IPS-15b (cell line): ENCODE data around the gene INSYN2B.

Experiments used
- H3K27me3 ChIP-seq: one replicate; pipeline ENCODE4 v1.6.1; 2013; ENCODE audit warnings: low read length; ENCODE audit not compliant: control insufficient read depth, insufficient read depth
- H3K36me3 ChIP-seq: one replicate; pipeline ENCODE4 v1.6.1; 2013; ENCODE audit warnings: low read length; ENCODE audit not compliant: control insufficient read depth, insufficient read depth
- H3K4me1 ChIP-seq: one replicate; pipeline ENCODE4 v1.6.1; 2013; ENCODE audit warnings: mild to moderate bottlenecking, low read length; ENCODE audit not compliant: control insufficient read depth, insufficient read depth
- H3K4me3 ChIP-seq: one replicate; pipeline ENCODE4 v1.5.1; 2013; ENCODE audit warnings: low read depth, low read length
- H3K9ac ChIP-seq: one replicate; pipeline ENCODE4 v1.6.1; 2013; ENCODE audit warnings: low read depth, mild to moderate bottlenecking, low read length
- H3K9me3 ChIP-seq: one replicate; pipeline ENCODE4 v1.6.1; 2013; ENCODE audit warnings: mild to moderate bottlenecking, low read length; ENCODE audit not compliant: control insufficient read depth, insufficient read depth

INSYN2B gene

GRCh38 chr5:169906745-169907649 lies 73.3 kb downstream of the INSYN2B start:
- Histone ChIP-seq H3K36me3 (no peaks in the 10 kb centered on the region), H3K4me3 (no peak overlapping the region), H3K9ac (no peak overlapping the region), H3K4me1 (peaks cover 7% of the 10 kb centered on the region), H3K9me3 (no peaks in the 10 kb centered on the region), H3K27me3 (no peaks in the 10 kb centered on the region)

- H3K36me3 ChIP-seq, result no peaks in the 10 kb centered on the region
- H3K9me3 ChIP-seq, result no peaks in the 10 kb centered on the region
- peaks cover 7% of the 10 kb centered on the region for H3K4me1 ChIP-seq
- H3K9ac ChIP-seq, result no peak overlapping the region
- no peak overlapping the region for H3K4me3 ChIP-seq
- no peaks in the 10 kb centered on the region for H3K27me3 ChIP-seq
Measured at GRCh38 chr5:169905017-169905416, 75.3 kb downstream of the INSYN2B start.

GRCh38 chr5:169904508-169904907 lies 75.8 kb downstream of the INSYN2B start:
- no peak overlapping the region for H3K4me3 ChIP-seq
- no peaks in the 10 kb centered on the region for H3K36me3 ChIP-seq
- no peak overlapping the region for H3K9ac ChIP-seq
- no peaks in the 10 kb centered on the region for H3K27me3 ChIP-seq
- peaks cover 7% of the 10 kb centered on the region for H3K4me1 ChIP-seq
- H3K9me3 ChIP-seq, result no peaks in the 10 kb centered on the region

GRCh38 chr5:169904059-169904458 lies 76.2 kb downstream of the INSYN2B start:
- H3K9ac ChIP-seq, result no peak overlapping the region
- H3K9me3 ChIP-seq, result no peaks in the 10 kb centered on the region
- peaks cover 7% of the 10 kb centered on the region for H3K4me1 ChIP-seq
- H3K4me3 ChIP-seq, result no peak overlapping the region
- no peaks in the 10 kb centered on the region for H3K27me3 ChIP-seq
- no peaks in the 10 kb centered on the region for H3K36me3 ChIP-seq

- Histone ChIP-seq H3K4me3 (no peak overlapping the region), H3K9ac (no peak overlapping the region), H3K36me3 (no peaks in the 10 kb centered on the region), H3K9me3 (no peaks in the 10 kb centered on the region), H3K4me1 (peaks cover 4% of the 10 kb centered on the region), H3K27me3 (no peaks in the 10 kb centered on the region)
Measured at GRCh38 chr5:169901896-169902295, 78.4 kb downstream of the INSYN2B start.

GRCh38 chr5:169897481-169897880 lies 82.8 kb downstream of the INSYN2B start:
- no peak overlapping the region for H3K4me3 ChIP-seq
- H3K36me3 ChIP-seq, result no peaks in the 10 kb centered on the region
- no peaks in the 10 kb centered on the region for H3K27me3 ChIP-seq
- no peaks in the 10 kb centered on the region for H3K9me3 ChIP-seq
- no peak overlapping the region for H3K9ac ChIP-seq
- H3K4me1 ChIP-seq, result no peaks in the 10 kb centered on the region

- Histone ChIP-seq H3K4me1 (no peaks in the 10 kb centered on the region), H3K9ac (no peak overlapping the region), H3K36me3 (no peaks in the 10 kb centered on the region), H3K27me3 (no peaks in the 10 kb centered on the region), H3K4me3 (no peak overlapping the region), H3K9me3 (no peaks in the 10 kb centered on the region)
Measured at GRCh38 chr5:169895926-169896325, 84.4 kb downstream of the INSYN2B start.

- Histone ChIP-seq H3K4me3 (no peak overlapping the region), H3K27me3 (no peaks in the 10 kb centered on the region)
Measured at GRCh38 chr5:169893571-169893970, 86.7 kb downstream of the INSYN2B start.

GRCh38 chr5:169893010-169893409 lies 87.3 kb downstream of the INSYN2B start:
- Histone ChIP-seq H3K27me3 (no peaks in the 10 kb centered on the region), H3K9me3 (no peaks in the 10 kb centered on the region), H3K4me1 (no peaks in the 10 kb centered on the region), H3K9ac (no peak overlapping the region), H3K4me3 (no peak overlapping the region), H3K36me3 (no peaks in the 10 kb centered on the region)

More at GRCh38 chr5:169893571-169893970, 86.7 kb downstream of the INSYN2B start:
- Histone ChIP-seq H3K9ac (no peak overlapping the region), H3K9me3 (no peaks in the 10 kb centered on the region), H3K36me3 (no peaks in the 10 kb centered on the region), H3K4me1 (no peaks in the 10 kb centered on the region)

- H3K9ac ChIP-seq, result no peak overlapping the region
- H3K4me3 ChIP-seq, result no peak overlapping the region
- no peaks in the 10 kb centered on the region for H3K36me3 ChIP-seq
- no peaks in the 10 kb centered on the region for H3K9me3 ChIP-seq
- H3K27me3 ChIP-seq, result no peaks in the 10 kb centered on the region
- H3K4me1 ChIP-seq, result no peaks in the 10 kb centered on the region
Measured at GRCh38 chr5:169889572-169889971, 90.7 kb downstream of the INSYN2B start.

- no peaks in the 10 kb centered on the region for H3K36me3 ChIP-seq
- H3K4me3 ChIP-seq, result no peak overlapping the region
- H3K9ac ChIP-seq, result no peak overlapping the region
- H3K4me1 ChIP-seq, result no peaks in the 10 kb centered on the region
- no peaks in the 10 kb centered on the region for H3K9me3 ChIP-seq
- H3K27me3 ChIP-seq, result no peaks in the 10 kb centered on the region
Measured at GRCh38 chr5:169886677-169887076, 93.6 kb downstream of the INSYN2B start.

GRCh38 chr5:169886033-169886432 lies 94.3 kb downstream of the INSYN2B start:
- H3K4me3 ChIP-seq, result no peak overlapping the region

More at GRCh38 chr5:169886033-169886432, 94.3 kb downstream of the INSYN2B start:
- H3K36me3 ChIP-seq, result no peaks in the 10 kb centered on the region
- no peak overlapping the region for H3K9ac ChIP-seq
- no peaks in the 10 kb centered on the region for H3K9me3 ChIP-seq
- no peaks in the 10 kb centered on the region for H3K4me1 ChIP-seq
- H3K27me3 ChIP-seq, result no peaks in the 10 kb centered on the region
